B cell (primary cell): Measurements from ENCODE around the gene CAPN10.

Experiments
- EZH2 ChIP-seq: IDR thresholded peaks from 2 replicates; pipeline ENCODE4 v1.6.1; 2012; ENCODE audit warnings: borderline replicate concordance, low read depth, mild to moderate bottlenecking, moderate library complexity, low read length; ENCODE audit not compliant: insufficient read depth, poor library complexity, severe bottlenecking
- TF ChIP-seq, protein P1 (sequence below): fragments of 200-600 bp; IDR thresholded peaks from one replicate; pipeline ENCODE4 v1.8.0; 2022; ENCODE audit warnings: antibody characterized with exemption, mild to moderate bottlenecking

DNA sequence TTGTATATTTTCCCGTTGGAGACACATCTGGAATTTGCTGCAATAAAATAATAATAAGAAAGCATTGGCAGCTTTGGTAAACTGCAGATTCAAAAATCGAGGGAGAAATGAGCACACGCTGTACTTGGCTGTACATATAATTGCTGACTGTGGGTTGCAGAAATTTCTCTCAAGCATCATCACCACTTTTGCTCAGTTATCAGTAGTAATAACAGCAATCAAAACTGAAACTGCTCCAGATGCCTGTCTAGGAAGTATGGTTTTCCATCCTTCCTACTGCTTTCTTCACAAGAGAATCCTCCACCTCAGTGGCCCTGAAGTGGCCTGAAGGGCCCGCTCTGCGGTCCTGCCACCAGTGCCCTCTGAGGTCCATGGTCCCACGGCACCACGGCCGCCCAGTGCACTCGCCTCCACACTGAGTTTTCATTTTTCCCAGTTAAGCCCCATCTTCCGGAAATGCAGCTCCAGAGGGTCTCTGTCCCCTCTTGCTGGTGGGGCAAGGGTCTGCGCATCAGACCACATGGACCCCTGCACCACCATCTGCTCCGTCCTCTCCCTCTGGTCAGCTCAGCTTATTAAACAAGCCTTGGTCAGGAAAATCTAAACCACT lies 22.5 kb upstream of the CAPN10 start:
- TF ChIP-seq, protein P1, sequence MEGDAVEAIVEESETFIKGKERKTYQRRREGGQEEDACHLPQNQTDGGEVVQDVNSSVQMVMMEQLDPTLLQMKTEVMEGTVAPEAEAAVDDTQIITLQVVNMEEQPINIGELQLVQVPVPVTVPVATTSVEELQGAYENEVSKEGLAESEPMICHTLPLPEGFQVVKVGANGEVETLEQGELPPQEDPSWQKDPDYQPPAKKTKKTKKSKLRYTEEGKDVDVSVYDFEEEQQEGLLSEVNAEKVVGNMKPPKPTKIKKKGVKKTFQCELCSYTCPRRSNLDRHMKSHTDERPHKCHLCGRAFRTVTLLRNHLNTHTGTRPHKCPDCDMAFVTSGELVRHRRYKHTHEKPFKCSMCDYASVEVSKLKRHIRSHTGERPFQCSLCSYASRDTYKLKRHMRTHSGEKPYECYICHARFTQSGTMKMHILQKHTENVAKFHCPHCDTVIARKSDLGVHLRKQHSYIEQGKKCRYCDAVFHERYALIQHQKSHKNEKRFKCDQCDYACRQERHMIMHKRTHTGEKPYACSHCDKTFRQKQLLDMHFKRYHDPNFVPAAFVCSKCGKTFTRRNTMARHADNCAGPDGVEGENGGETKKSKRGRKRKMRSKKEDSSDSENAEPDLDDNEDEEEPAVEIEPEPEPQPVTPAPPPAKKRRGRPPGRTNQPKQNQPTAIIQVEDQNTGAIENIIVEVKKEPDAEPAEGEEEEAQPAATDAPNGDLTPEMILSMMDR, result no peak
- TF ChIP-seq EZH2, result no peak
